T-helper 2 cell (primary cell): ENCODE measurements around the gene SLC9A8.
A peak's percentile ranks its signal among the peaks of the same experiment; 100 is the strongest.

ENCODE experiments used
- DNase-seq, 5 experiments: peaks; one replicate each; pipeline versions ENCODE4 v3.0.0 to v3.0.0-alpha.2; 2012 to 2022

SLC9A8 gene

GRCh38 chr20:49787371-49788357 is 25.0 kb upstream of the SLC9A8 start:
- no peak for DNase-seq

DNA sequence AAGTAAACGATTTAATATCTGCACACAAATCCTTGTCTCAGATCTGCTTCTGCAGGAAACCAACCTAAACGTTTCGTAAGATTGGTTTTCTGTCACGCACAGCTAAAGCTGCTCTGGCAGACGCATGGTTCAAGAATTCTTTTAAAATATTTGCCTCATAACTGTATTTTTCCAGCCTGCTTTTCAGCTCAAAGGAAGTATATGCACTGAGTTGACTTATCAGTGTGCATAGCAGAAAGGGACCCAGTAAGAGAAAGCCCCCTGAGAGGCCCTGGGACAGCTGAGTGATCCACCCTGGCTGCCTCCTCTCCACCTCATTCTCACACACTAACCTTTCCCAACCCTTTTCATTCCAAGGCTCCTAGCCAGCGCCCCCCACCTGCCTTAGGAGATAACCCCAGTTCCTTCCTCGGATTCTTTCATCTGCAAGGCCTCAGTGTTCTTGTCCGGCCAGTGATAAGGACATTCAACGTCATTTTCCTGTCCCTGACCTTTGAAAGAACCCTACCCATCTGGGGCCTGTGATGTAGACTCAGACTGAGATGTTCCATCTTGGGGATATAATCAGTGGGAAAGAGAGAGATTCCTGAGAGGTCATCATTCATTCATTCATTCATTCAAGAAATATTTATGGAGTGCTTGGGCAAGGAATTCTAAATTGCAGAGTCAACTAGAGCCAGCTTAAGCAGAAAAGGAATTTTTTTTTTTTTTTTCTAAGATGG is 22.4 kb upstream of the SLC9A8 start:
- DNase-seq: no peak

GRCh38 chr20:49791165-49791564 is 21.5 kb upstream of the SLC9A8 start:
- no peak for DNase-seq

DNA sequence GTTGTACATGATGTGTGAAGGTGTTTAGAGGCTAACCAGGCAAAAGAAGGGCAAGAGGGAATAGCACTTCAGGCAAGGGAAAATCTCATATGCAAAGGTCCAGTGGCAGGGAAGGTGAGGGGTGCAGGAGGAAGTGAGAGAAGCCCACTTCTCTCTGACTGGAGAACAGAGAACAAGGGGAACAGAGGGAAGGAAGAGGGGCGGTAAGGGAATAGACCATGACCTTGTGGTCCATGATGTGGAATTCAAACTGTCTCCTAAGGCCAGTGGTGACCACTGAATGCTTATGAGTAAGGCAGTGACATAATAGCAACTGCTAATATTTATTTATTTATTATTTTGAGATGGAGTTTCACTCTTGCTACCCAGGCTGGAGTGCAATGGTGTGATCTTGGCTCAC is 20.6 kb upstream of the SLC9A8 start:
- DNase-seq: no peak

DNA sequence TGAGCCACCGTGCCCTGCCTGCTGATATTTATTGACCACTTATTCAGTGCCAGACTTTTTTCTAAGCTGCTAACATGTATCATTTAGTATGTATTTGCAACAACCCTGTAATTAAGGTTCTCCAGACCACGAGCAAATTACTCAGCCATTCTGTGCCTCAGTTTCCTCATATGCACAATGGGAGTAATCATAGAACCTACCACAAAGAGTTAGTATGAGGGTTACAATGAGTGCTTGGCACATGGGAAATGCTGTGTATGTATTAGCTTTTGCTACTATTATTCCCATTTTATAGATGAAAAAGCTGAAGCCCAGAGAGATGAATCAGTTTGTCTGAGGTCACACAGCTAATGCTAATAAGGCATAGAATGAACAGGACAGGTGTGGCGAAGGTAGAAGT is 20.0 kb upstream of the SLC9A8 start:
- no peak for DNase-seq

- DNase-seq: peak in 2 of 5 experiments; percentile 44 to 95
Observed at GRCh38 chr20:49794336-49795134, 18.1 kb upstream of the SLC9A8 start.

DNA sequence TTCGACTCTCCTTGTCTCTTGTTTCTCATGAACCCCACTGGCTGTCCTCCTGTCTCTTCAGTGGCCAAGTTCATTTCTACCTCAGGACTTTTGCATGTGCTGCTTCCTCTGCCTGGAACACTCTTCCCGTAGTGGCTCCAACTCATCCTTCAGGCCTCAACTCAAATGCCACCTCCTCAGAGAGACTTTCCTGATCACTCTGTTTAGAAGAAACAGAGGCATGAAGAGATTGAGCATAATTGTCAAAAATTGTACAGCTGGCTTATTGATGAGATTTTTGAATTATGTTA is 17.5 kb upstream of the SLC9A8 start:
- DNase-seq: no peak

DNA sequence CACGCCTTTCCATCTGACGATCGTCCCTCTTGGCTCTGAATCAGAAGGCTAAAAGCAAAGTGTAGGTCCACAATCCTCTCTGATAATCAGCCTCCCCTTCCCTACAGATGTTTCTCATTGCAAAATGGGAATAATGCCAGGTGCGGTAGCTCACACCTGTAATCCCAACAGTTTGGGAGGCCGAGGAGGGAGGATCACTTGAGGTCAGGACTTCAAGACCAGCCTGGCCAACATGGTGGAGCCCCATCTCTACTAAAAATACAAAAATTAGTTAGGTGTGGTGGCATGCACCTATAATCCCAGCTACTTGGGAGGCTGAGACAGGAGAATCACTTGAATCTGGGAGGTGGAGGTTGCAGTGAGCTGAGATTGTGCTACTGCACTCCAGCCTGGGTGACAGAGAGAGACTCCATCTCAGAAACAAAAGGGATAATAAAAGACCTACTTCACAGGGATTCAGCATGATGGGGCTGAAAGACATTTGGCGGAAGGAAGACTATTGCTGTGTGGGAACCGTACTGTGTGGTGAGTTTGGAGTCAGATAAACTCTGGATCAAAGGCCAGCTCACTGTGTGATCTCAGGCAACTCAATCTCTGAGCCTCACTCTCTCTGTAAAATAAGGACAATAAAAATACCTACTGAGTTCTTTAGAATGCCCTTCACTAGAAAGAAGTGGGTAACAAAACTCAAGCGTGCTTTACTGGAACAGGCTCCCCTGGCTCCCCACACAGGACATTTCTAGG is 15.9 kb upstream of the SLC9A8 start:
- no peak for DNase-seq

DNA sequence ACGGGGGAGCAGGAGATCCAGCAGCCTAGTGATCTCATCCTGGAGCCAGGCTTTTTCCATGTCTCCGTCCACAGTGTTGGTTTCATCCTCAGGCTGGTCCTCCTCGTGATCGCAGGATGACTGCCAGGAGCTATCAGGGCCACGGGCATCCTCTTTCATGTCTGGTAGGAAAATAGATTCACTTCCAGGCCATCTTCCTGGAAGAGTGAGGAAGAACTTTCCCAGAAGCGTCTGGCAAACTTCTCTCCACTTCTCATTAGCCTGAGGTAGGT is 15.3 kb upstream of the SLC9A8 start:
- no peak for DNase-seq

DNA sequence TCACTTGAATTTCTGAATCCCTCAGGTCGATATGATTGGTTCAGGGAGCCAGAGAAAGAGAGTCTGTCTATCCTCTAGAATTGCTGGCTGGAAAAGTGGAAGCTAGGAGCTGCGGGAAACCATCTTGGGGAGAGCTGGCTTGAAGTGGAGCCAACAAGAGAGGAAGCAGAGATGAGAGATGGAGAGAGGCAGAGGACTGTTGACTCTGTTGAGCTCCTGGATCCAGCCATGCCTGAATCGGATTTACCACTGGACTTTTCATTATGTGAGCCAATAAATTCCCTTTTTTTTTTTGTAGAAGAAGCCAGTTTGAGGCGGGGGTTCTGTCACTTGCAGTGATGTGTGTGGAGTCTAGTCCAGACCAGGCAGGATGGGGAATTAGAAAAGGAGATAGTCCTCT is 13.9 kb upstream of the SLC9A8 start:
- DNase-seq: no peak

- no peak for DNase-seq
Observed at GRCh38 chr20:49799698-49800097, 12.9 kb upstream of the SLC9A8 start.

DNA sequence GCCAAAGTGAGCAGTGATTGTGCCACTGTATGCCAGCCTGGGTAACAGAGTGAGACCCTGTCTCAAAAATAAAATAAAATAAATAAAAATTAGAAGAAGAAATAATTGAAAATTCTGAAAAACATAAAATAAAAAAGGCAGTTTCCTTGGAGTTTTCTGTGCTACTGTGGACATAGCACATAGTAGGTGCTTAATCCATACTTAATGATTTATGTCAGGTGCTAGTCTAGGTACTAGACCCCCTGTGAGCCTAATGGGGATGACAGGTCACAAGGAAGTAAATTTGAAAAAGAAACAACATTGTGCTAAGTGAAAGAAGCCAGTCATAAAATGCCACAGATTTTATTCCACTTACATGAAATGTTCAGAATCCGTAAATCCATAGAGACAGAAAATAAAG is 9.2 kb upstream of the SLC9A8 start:
- DNase-seq: no peak

GRCh38 chr20:49804364-49804763 is 8.3 kb upstream of the SLC9A8 start:
- DNase-seq: no peak

DNA sequence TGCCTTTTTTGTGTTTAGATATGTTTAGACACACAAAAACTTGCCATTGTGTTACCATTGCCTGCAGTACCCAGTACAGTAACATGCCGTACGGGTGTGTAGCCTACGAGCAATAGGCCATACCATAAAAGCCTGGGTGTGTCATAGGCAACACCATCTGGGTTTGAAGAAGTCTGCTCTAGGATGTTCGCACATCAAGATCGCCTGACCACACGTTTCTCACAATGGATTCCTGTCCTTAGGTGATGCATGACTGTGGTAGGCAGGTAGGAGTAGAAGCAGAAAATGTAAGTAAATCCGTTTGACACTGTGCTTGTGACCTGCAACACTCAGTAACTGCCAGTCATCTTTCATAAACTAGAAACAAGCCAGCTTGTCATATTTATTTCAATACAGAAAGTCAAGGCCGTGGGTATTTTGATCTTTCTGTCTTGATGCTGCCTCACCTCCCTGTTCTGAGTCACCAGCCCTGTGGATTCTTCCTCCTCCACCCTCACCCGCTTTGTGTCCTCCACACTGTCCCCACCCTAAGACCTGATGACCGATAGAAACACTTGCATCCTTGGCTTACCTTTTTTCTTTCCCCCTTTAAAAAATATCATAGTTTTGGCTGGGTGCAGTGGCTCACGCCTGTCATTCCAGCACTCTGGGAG is 7.3 kb upstream of the SLC9A8 start:
- peak in 3 of 5 experiments; percentile 30 to 88 (median 60) for DNase-seq

- no peak for DNase-seq
Observed at GRCh38 chr20:49808753-49809152, 3.9 kb upstream of the SLC9A8 start.

DNA sequence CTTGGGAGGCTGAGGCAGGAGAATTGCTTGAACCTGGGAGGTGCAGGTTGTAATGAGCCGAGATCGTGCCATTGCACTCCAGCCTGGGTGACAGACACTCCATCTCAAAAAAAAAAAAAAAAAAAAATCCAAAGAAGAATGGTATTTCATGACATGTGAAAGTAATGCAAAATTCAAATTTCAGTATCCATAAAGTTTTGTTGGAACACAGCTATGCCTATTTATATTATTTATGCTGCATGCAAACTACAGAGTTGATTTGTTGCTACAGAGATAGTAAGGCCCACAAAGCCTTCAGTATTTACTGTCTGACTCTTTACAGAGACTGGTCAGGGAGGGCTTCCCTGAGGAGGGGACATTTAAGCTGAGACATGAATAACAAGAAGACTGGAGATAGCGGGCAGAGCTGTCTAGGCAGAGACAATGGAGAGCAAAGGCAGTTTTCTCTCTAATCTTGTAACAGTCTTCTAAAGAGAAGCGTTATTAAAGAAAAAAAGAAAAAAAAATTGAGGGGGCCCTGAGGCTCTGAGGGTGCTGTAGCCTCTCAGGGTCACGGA is 2.7 kb upstream of the SLC9A8 start:
- DNase-seq: no peak

DNA sequence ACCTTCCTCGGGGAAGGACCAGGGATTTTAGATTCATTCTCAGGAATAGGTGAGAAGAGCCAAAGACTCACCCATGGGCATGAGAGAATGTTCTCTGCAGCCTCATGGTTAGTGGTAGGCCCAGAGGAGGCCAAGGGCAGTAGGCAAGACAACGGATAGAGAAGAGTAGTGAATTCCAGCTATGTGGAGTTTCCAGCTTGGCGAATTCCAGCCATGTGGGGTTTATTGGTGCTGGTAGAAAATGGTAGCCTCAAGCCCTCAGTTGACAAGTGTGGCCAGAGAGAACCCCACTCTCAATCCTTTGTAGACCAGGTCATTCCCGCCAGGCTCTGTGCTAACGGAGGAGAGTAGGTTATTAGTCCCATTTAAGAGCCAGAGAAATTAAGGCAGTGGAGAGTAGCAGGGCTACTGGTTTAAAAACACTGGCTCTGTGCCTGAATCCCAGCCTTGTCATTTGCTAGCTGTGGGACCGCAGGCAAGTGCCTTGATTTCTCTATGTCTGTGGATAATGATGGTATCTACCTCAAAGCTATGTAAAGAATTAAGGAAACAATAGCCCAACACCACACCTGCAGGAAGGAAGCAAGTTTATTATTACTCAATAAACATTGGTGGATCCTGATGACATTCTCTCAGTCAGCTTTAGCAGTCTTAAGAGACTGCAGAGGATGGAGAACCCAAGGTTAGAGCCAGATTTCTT is 2.0 kb upstream of the SLC9A8 start:
- no peak for DNase-seq

GRCh38 chr20:49811825-49812506 is 662 bp upstream of the SLC9A8 start:
- DNase-seq: no peak

GRCh38 chr20:49813305-49813974 is 812 bp downstream of the SLC9A8 start:
- peak in 1 of 5 experiments; percentile 24 for DNase-seq

- no peak for DNase-seq
Observed at GRCh38 chr20:49814057-49814694, 1.5 kb downstream of the SLC9A8 start.
